Measurements from ENCODE around the gene KCTD4.
"Not testable (repeated sequence)": the region's sequence is repeated elsewhere in the genome, so short reads cannot be mapped to it uniquely, and the experiment has no call there.

The KCTD4 gene

GRCh38 chr13:45194081-45194939, 6.5 kb downstream of the KCTD4 start:
- no peak overlapping the region for H3K27ac ChIP-seq
- H3K4me2 ChIP-seq, result no peak overlapping the region
- no peak overlapping the region for H2AFZ ChIP-seq (ENCODE audit: low read depth)
- TF ChIP-seq, protein P1, sequence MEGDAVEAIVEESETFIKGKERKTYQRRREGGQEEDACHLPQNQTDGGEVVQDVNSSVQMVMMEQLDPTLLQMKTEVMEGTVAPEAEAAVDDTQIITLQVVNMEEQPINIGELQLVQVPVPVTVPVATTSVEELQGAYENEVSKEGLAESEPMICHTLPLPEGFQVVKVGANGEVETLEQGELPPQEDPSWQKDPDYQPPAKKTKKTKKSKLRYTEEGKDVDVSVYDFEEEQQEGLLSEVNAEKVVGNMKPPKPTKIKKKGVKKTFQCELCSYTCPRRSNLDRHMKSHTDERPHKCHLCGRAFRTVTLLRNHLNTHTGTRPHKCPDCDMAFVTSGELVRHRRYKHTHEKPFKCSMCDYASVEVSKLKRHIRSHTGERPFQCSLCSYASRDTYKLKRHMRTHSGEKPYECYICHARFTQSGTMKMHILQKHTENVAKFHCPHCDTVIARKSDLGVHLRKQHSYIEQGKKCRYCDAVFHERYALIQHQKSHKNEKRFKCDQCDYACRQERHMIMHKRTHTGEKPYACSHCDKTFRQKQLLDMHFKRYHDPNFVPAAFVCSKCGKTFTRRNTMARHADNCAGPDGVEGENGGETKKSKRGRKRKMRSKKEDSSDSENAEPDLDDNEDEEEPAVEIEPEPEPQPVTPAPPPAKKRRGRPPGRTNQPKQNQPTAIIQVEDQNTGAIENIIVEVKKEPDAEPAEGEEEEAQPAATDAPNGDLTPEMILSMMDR (conservative IDR thresholded peaks at IDR 0.05; ENCODE audit: low read depth, low read length), result no peak
- H3K27me3 ChIP-seq (ENCODE audit: insufficient read depth, low read depth), result no peaks in the 10 kb centered on the region
- no peaks in the 10 kb centered on the region for H3K79me2 ChIP-seq (ENCODE audit: insufficient read depth, low read depth)
- H3K4me3 ChIP-seq (IDR thresholded peaks at IDR 0.05; ENCODE audit: insufficient read depth, low read depth, low read length), result no peak overlapping the region
- H3K9ac ChIP-seq, result no peak overlapping the region
- H3K36me3 ChIP-seq (ENCODE audit: insufficient read depth), result no peaks in the 10 kb centered on the region
- peaks cover 19% of the 10 kb centered on the region for H3K4me1 ChIP-seq (ENCODE audit: low read depth, poor library complexity, severe bottlenecking)
- no peaks in the 10 kb centered on the region for H4K20me1 ChIP-seq (ENCODE audit: insufficient read depth)

- Histone ChIP-seq H3K4me2 (no peak overlapping the region), H4K20me1 (ENCODE audit: insufficient read depth) (no peaks in the 10 kb centered on the region)
These were observed 9.0 kb downstream of the KCTD4 start for GRCh38 chr13:45191874-45192273.

DNA sequence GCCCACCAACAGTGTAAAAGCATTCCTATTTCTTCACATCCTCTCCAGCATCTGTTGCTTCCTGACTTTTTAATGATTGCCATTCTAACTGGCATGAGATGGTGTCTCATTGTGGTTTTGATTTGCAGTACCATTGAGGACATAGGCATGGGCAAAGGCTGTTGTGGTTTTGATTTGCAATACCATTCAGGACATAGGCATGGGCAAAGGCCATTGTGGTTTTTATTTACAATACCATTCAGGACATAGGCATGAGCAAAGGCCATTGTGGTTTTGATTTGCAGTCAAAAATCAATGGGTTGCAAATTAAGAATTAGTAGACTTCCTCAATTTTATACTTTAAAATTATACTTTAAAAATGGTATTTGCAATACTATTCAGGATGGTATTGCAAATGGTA, 11.3 kb downstream of the KCTD4 start:
- not testable (repeated sequence) for H3K4me2 ChIP-seq, H3K27ac ChIP-seq

More at GRCh38 chr13:45191874-45192273, 9.0 kb downstream of the KCTD4 start:
- TF ChIP-seq, protein P1 (conservative IDR thresholded peaks at IDR 0.05; ENCODE audit: low read depth, low read length), result no peak
- no peaks in the 10 kb centered on the region for H3K79me2 ChIP-seq (ENCODE audit: insufficient read depth, low read depth)
- no peak overlapping the region for H3K27ac ChIP-seq
- H3K27me3 ChIP-seq (ENCODE audit: insufficient read depth, low read depth), result no peaks in the 10 kb centered on the region
- no peak overlapping the region for H3K4me3 ChIP-seq (IDR thresholded peaks at IDR 0.05; ENCODE audit: insufficient read depth, low read depth, low read length)
- peaks cover 17% of the 10 kb centered on the region for H3K4me1 ChIP-seq (ENCODE audit: low read depth, poor library complexity, severe bottlenecking)
- H3K9ac ChIP-seq, result no peak overlapping the region
- H2AFZ ChIP-seq (ENCODE audit: low read depth), result no peak overlapping the region
- H3K36me3 ChIP-seq (ENCODE audit: insufficient read depth), result no peaks in the 10 kb centered on the region

GRCh38 chr13:45189077-45189476, 11.8 kb downstream of the KCTD4 start:
- not testable (repeated sequence) for H2AFZ ChIP-seq (ENCODE audit: low read depth); H3K27ac ChIP-seq; H3K4me1 ChIP-seq (ENCODE audit: low read depth, poor library complexity, severe bottlenecking); H3K27me3 ChIP-seq (ENCODE audit: insufficient read depth, low read depth); H3K79me2 ChIP-seq (ENCODE audit: insufficient read depth, low read depth); H4K20me1 ChIP-seq (ENCODE audit: insufficient read depth); H3K4me2 ChIP-seq; H3K36me3 ChIP-seq (ENCODE audit: insufficient read depth); H3K4me3 ChIP-seq (IDR thresholded peaks at IDR 0.05; ENCODE audit: insufficient read depth, low read depth, low read length); H3K9ac ChIP-seq

More for the DNA sequence above, 11.3 kb downstream of the KCTD4 start:
- not testable (repeated sequence) for H4K20me1 ChIP-seq (ENCODE audit: insufficient read depth); H2AFZ ChIP-seq (ENCODE audit: low read depth); H3K4me3 ChIP-seq (IDR thresholded peaks at IDR 0.05; ENCODE audit: insufficient read depth, low read depth, low read length); H3K36me3 ChIP-seq (ENCODE audit: insufficient read depth); H3K27me3 ChIP-seq (ENCODE audit: insufficient read depth, low read depth); H3K79me2 ChIP-seq (ENCODE audit: insufficient read depth, low read depth); H3K9ac ChIP-seq; H3K4me1 ChIP-seq (ENCODE audit: low read depth, poor library complexity, severe bottlenecking)

DNA sequence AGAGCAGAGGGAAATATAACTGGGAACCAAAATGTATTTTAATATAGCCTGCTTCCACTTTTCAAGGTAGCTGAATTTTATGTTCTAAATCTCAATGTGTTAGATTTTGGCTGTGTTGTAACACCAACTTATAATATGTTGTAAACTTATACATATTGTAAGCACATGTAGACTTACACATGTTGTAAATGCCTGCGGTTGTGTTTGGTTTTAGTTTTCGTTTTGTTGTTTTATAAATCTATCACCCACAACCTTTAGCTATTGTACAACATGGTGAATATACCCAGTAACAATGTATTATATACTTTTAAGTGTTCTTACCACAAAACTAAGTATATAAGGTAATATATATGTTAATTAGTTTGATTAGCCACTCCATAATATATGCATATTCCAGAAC, 15.6 kb downstream of the KCTD4 start:
- H3K4me3 ChIP-seq (IDR thresholded peaks at IDR 0.05; ENCODE audit: insufficient read depth, low read depth, low read length), result no peak overlapping the region
- no peak overlapping the region for H2AFZ ChIP-seq (ENCODE audit: low read depth)
- no peak overlapping the region for H3K9ac ChIP-seq
- H3K4me2 ChIP-seq, result no peak overlapping the region
- H3K27me3 ChIP-seq (ENCODE audit: insufficient read depth, low read depth), result no peaks in the 10 kb centered on the region
- no peaks in the 10 kb centered on the region for H3K4me1 ChIP-seq (ENCODE audit: low read depth, poor library complexity, severe bottlenecking)
- H3K27ac ChIP-seq, result no peak overlapping the region
- no peaks in the 10 kb centered on the region for H4K20me1 ChIP-seq (ENCODE audit: insufficient read depth)
- no peaks in the 10 kb centered on the region for H3K36me3 ChIP-seq (ENCODE audit: insufficient read depth)
- TF ChIP-seq, protein P1 (conservative IDR thresholded peaks at IDR 0.05; ENCODE audit: low read depth, low read length), result no peak
- H3K79me2 ChIP-seq (ENCODE audit: insufficient read depth, low read depth), result no peaks in the 10 kb centered on the region

All from KMS-11 (cell line).